Measurements from ENCODE around the gene DLGAP1.
"Not testable (repeated sequence)": the region's sequence is repeated elsewhere in the genome, so short reads cannot be mapped to it uniquely, and the experiment has no call there.

The DLGAP1 gene

GRCh38 chr18:3604498-3605408 lies 850.4 kb downstream of the DLGAP1 start:
- H3K4me3 ChIP-seq (ENCODE audit: low read depth, low read length) = peak overlapping the region; percentile 63
- TF ChIP-seq MYC (IDR thresholded peaks at IDR 0.05; ENCODE audit: low read depth, low read length) (peak; percentile 17; the same call in 1 of the 2 replicates), POLR2A (IDR thresholded peaks at IDR 0.05; ENCODE audit: extremely low read depth, insufficient read length) (no peak)
- peak; percentile 94 for DNase-seq (ENCODE audit: low read depth)

- TF ChIP-seq POLR2A (IDR thresholded peaks at IDR 0.05; ENCODE audit: extremely low read depth, insufficient read length) (no peak), MYC (IDR thresholded peaks at IDR 0.05; ENCODE audit: low read depth, low read length) (no peak), CTCF (IDR thresholded peaks at IDR 0.05; ENCODE audit: low read depth, low read length) (no peak), MAX (IDR thresholded peaks at IDR 0.05; ENCODE audit: low read depth, low read length) (no peak)
- peak overlapping the region; percentile 63 for H3K4me3 ChIP-seq (ENCODE audit: low read depth, low read length)
Observed at GRCh38 chr18:3604235-3604497, 850.9 kb downstream of the DLGAP1 start.

GRCh38 chr18:3603421-3604234 lies 851.5 kb downstream of the DLGAP1 start:
- no peak for TF ChIP-seq POLR2A (IDR thresholded peaks at IDR 0.05; ENCODE audit: extremely low read depth, insufficient read length)
- no peak for TF ChIP-seq MAX (IDR thresholded peaks at IDR 0.05; ENCODE audit: low read depth, low read length)
- no peak for TF ChIP-seq CTCF (IDR thresholded peaks at IDR 0.05; ENCODE audit: low read depth, low read length)
- TF ChIP-seq MYC (IDR thresholded peaks at IDR 0.05; ENCODE audit: low read depth, low read length) = no peak
- H3K4me3 ChIP-seq (ENCODE audit: low read depth, low read length) = peak overlapping the region; percentile 63
- peak; percentile 85 for DNase-seq (ENCODE audit: low read depth)

More at GRCh38 chr18:3604235-3604497, 850.9 kb downstream of the DLGAP1 start:
- DNase-seq (ENCODE audit: low read depth) = no peak

GRCh38 chr18:3601106-3601755 lies 853.9 kb downstream of the DLGAP1 start:
- not testable (repeated sequence) for H3K4me3 ChIP-seq (ENCODE audit: low read depth, low read length); DNase-seq (ENCODE audit: low read depth)

GRCh38 chr18:3599861-3600260 lies 855.2 kb downstream of the DLGAP1 start:
- TF ChIP-seq MAX (IDR thresholded peaks at IDR 0.05; ENCODE audit: low read depth, low read length) (no peak), MYC (IDR thresholded peaks at IDR 0.05; ENCODE audit: low read depth, low read length) (no peak), CTCF (IDR thresholded peaks at IDR 0.05; ENCODE audit: low read depth, low read length) (no peak), POLR2A (IDR thresholded peaks at IDR 0.05; ENCODE audit: extremely low read depth, insufficient read length) (no peak)
- no peak overlapping the region for H3K4me3 ChIP-seq (ENCODE audit: low read depth, low read length)
- DNase-seq (ENCODE audit: low read depth) = no peak

GRCh38 chr18:3599195-3599594 lies 855.9 kb downstream of the DLGAP1 start:
- no peak overlapping the region for H3K4me3 ChIP-seq (ENCODE audit: low read depth, low read length)
- no peak for TF ChIP-seq CTCF (IDR thresholded peaks at IDR 0.05; ENCODE audit: low read depth, low read length)

More at GRCh38 chr18:3599195-3599594, 855.9 kb downstream of the DLGAP1 start:
- no peak for DNase-seq (ENCODE audit: low read depth)

Data from NB4 (cell line).